NCI-H2196 treated with DMSO at 0.1 percent for 48 hours (cell line): ENCODE measurements around the gene ESCO1.
"Not testable (repeated sequence)": the region's sequence is repeated elsewhere in the genome, so short reads cannot be mapped to it uniquely, and the experiment has no call there.

Experiments
- DNase-seq: peaks from one replicate; lab custom pipeline; 2025; ENCODE audit not compliant: unreplicated experiment; lab: John Stamatoyannopoulos, UW

ESCO1 gene

GRCh38 chr18:21593540-21594257, 6.8 kb downstream of the ESCO1 start:
- no peak for DNase-seq

- not testable (repeated sequence) for DNase-seq
These were observed 8.1 kb downstream of the ESCO1 start for GRCh38 chr18:21592361-21592760.

GRCh38 chr18:21584391-21584790, 16.1 kb downstream of the ESCO1 start:
- DNase-seq: no peak

- DNase-seq: no peak
These were observed 24.8 kb downstream of the ESCO1 start for GRCh38 chr18:21575656-21576055.

GRCh38 chr18:21571772-21572171, 28.7 kb downstream of the ESCO1 start:
- DNase-seq: no peak

- no peak for DNase-seq
These were observed 41.3 kb downstream of the ESCO1 start for GRCh38 chr18:21559195-21559594.

- DNase-seq: no peak
These were observed 42.8 kb downstream of the ESCO1 start for GRCh38 chr18:21557607-21558253.

GRCh38 chr18:21550510-21550970, 50.0 kb downstream of the ESCO1 start:
- DNase-seq: no peak

- no peak for DNase-seq
These were observed 51.9 kb downstream of the ESCO1 start for GRCh38 chr18:21548647-21549046.

- DNase-seq: no peak
These were observed 54.1 kb downstream of the ESCO1 start for GRCh38 chr18:21546423-21546822.

- no peak for DNase-seq
These were observed 62.3 kb downstream of the ESCO1 start for GRCh38 chr18:21538230-21538629.

GRCh38 chr18:21534327-21534726, 66.2 kb downstream of the ESCO1 start:
- no peak for DNase-seq

GRCh38 chr18:21526463-21526862, 74.0 kb downstream of the ESCO1 start:
- no peak for DNase-seq

- no peak for DNase-seq
These were observed 74.6 kb downstream of the ESCO1 start for GRCh38 chr18:21525916-21526315.

GRCh38 chr18:21522530-21522929, 78.0 kb downstream of the ESCO1 start:
- DNase-seq: no peak

GRCh38 chr18:21513741-21514140, 86.8 kb downstream of the ESCO1 start:
- no peak for DNase-seq

- DNase-seq: no peak
These were observed 87.2 kb downstream of the ESCO1 start for GRCh38 chr18:21513292-21513691.

- DNase-seq: no peak
These were observed 91.4 kb downstream of the ESCO1 start for GRCh38 chr18:21509062-21509461.

- DNase-seq: no peak
These were observed 92.4 kb downstream of the ESCO1 start for GRCh38 chr18:21507913-21508701.

- DNase-seq: no peak
These were observed 97.8 kb downstream of the ESCO1 start for GRCh38 chr18:21502661-21503060.

GRCh38 chr18:21499997-21500396, 100.5 kb downstream of the ESCO1 start:
- DNase-seq: no peak
